HepG2 (cell line): ENCODE results near the gene NPHS1. TPM values are rescaled to one million over a fixed set of nuclear protein-coding genes. Genes with fewer than 3 reads are reported as not detected.

Experiments
- ATF7-NPFF ChIP-seq: sonication (generic); formaldehyde crosslinking; IDR thresholded peaks from 2 replicates; pipeline ENCODE4 v1.8.1; 2023; ENCODE audit warnings: mild to moderate bottlenecking, low read depth, missing genetic modification reagents, moderate library complexity
- ISL2 ChIP-seq: sonication (generic); formaldehyde crosslinking; IDR thresholded peaks from 2 replicates; pipeline ENCODE4 v1.5.0; 2020; ENCODE audit warnings: missing genetic modification reagents
- ZNF318 ChIP-seq: sonication (generic); formaldehyde crosslinking; IDR thresholded peaks from 2 replicates; pipeline ENCODE4 v1.4.0; 2020; ENCODE audit warnings: mild to moderate bottlenecking, missing genetic modification reagents
- ZNF329 ChIP-seq: sonication (generic); formaldehyde crosslinking; IDR thresholded peaks from 2 replicates; pipeline ENCODE4 v1.9.0; 2021; ENCODE audit warnings: low read depth, mild to moderate bottlenecking, missing genetic modification reagents
- ZNF354B ChIP-seq: sonication (generic); formaldehyde crosslinking; IDR thresholded peaks from 2 replicates; pipeline ENCODE4 v1.8.0; 2022; ENCODE audit warnings: mild to moderate bottlenecking, missing genetic modification reagents
- ZNF552 ChIP-seq: sonication (generic); formaldehyde crosslinking; IDR thresholded peaks from 2 replicates; pipeline ENCODE4 v1.9.0; 2022; ENCODE audit warnings: missing genetic modification reagents, mild to moderate bottlenecking, borderline replicate concordance
- ZNF768 ChIP-seq: sonication (generic); formaldehyde crosslinking; IDR thresholded peaks from 2 replicates; pipeline ENCODE4 v1.4.0; 2020; ENCODE audit warnings: missing genetic modification reagents
- polyA plus RNA-seq, 8 experiments: library from polyadenylated mRNA; depleted of rRNA in 3 of 8; stranded (reverse) in 7 of 8; unstranded in 1 of 8; fragments of >200 nt; fragmentation: Illumina TruSeq in 4 of 8; extraction: Trizol in 4 of 8; gene quantifications; 2 replicates each; pipeline versions ENCODE4 v1.2.1 to v1.2.3, GENCODE V29; 2011 to 2016; ENCODE audit warnings: low read depth in 4 of 8, missing spikeins in 1 of 8, mixed read lengths in 1 of 8; ENCODE audit not compliant: insufficient read depth in 1 of 8
- total RNA-seq, 5 experiments: library from RNA; depleted of rRNA; stranded (reverse); fragments of >200 nt; fragmentation: Illumina TruSeq; extraction: Trizol; gene quantifications; 2 replicates each; pipeline ENCODE4 v1.2.3, GENCODE V29; 2016; ENCODE audit warnings: low read depth in 1 of 5
- TF ChIP-seq, protein P1 (sequence below): sonication (generic); formaldehyde crosslinking; IDR thresholded peaks from 2 replicates; pipeline ENCODE4 v1.5.1; 2020; ENCODE audit warnings: missing genetic modification reagents, mild to moderate bottlenecking, borderline replicate concordance
- TF ChIP-seq, protein P2 (sequence below): sonication (generic); formaldehyde crosslinking; IDR thresholded peaks from 2 replicates; pipeline ENCODE4 v1.9.0; 2021; ENCODE audit warnings: missing genetic modification reagents, mild to moderate bottlenecking, borderline replicate concordance

The NPHS1 gene
- total and polyA plus RNA-seq, 2 of the 13 experiments (the other 11 are each of a cell fraction or from before 2014, with no cell fraction given): not detected

- TF ChIP-seq ZNF318 (CRISPR knock-in tag): 0 out of 2 replicates have a peak, but pooled peaks have one; percentile 73
- TF ChIP-seq ZNF768 (CRISPR knock-in tag): no peak
- TF ChIP-seq, protein P1, sequence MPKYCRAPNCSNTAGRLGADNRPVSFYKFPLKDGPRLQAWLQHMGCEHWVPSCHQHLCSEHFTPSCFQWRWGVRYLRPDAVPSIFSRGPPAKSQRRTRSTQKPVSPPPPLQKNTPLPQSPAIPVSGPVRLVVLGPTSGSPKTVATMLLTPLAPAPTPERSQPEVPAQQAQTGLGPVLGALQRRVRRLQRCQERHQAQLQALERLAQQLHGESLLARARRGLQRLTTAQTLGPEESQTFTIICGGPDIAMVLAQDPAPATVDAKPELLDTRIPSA (CRISPR knock-in tag): no peak
- 0 out of 2 replicates have a peak, but pooled peaks have one; percentile 33 for TF ChIP-seq ZNF552
- TF ChIP-seq ISL2 (CRISPR knock-in tag): peak; percentile 63; the same call in 1 of the 2 replicates
- TF ChIP-seq ATF7-NPFF (CRISPR knock-in tag): peak; percentile 61; the same call in 1 of the 2 replicates
- TF ChIP-seq, protein P2, sequence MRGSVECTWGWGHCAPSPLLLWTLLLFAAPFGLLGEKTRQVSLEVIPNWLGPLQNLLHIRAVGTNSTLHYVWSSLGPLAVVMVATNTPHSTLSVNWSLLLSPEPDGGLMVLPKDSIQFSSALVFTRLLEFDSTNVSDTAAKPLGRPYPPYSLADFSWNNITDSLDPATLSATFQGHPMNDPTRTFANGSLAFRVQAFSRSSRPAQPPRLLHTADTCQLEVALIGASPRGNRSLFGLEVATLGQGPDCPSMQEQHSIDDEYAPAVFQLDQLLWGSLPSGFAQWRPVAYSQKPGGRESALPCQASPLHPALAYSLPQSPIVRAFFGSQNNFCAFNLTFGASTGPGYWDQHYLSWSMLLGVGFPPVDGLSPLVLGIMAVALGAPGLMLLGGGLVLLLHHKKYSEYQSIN (CRISPR knock-in tag): 0 out of 2 replicates have a peak, but pooled peaks have one; percentile 54
- peak; percentile 85 for TF ChIP-seq ZNF329
- TF ChIP-seq ZNF354B (CRISPR knock-in tag): no peak
Observed at GRCh38 chr19:35828692-35829301, 23.5 kb downstream of the NPHS1 start (continued).
